DMS 273 treated with DMSO at 0.1 percent for 48 hours (cell line): ENCODE measurements around the gene LRP1B.

ENCODE experiments used
- DNase-seq: peaks from one replicate; lab custom pipeline; 2025; lab: John Stamatoyannopoulos, UW

Gene LRP1B

GRCh38 chr2:142041105-142041504 is 89.7 kb downstream of the LRP1B start:
- DNase-seq, result no peak

GRCh38 chr2:142040556-142040955 is 90.3 kb downstream of the LRP1B start:
- DNase-seq, result no peak

- no peak for DNase-seq
Measured at GRCh38 chr2:142038826-142039225, 92.0 kb downstream of the LRP1B start.

- no peak for DNase-seq
Measured at GRCh38 chr2:142037744-142038143, 93.1 kb downstream of the LRP1B start.

- no peak for DNase-seq
Measured at GRCh38 chr2:142037066-142037465, 93.8 kb downstream of the LRP1B start.

- DNase-seq, result no peak
Measured at GRCh38 chr2:142033393-142033792, 97.4 kb downstream of the LRP1B start.

GRCh38 chr2:142031656-142032055 is 99.2 kb downstream of the LRP1B start:
- no peak for DNase-seq

- DNase-seq, result no peak
Measured at GRCh38 chr2:142030735-142031134, 100.1 kb downstream of the LRP1B start.

GRCh38 chr2:142029974-142030373 is 100.8 kb downstream of the LRP1B start:
- DNase-seq, result no peak

- no peak for DNase-seq
Measured at GRCh38 chr2:142025394-142025793, 105.4 kb downstream of the LRP1B start.

- no peak for DNase-seq
Measured at GRCh38 chr2:142020368-142020767, 110.4 kb downstream of the LRP1B start.

- DNase-seq, result no peak
Measured at GRCh38 chr2:142014536-142014935, 116.3 kb downstream of the LRP1B start.

- DNase-seq, result no peak
Measured at GRCh38 chr2:142012797-142013196, 118.0 kb downstream of the LRP1B start.

GRCh38 chr2:142010477-142011270 is 120.1 kb downstream of the LRP1B start:
- no peak for DNase-seq

- no peak for DNase-seq
Measured at GRCh38 chr2:142008135-142008744, 122.6 kb downstream of the LRP1B start.

- DNase-seq, result no peak
Measured at GRCh38 chr2:141994066-141994465, 136.8 kb downstream of the LRP1B start.

GRCh38 chr2:141992695-141993094 is 138.1 kb downstream of the LRP1B start:
- no peak for DNase-seq

- DNase-seq, result no peak
Measured at GRCh38 chr2:141968433-141968832, 162.4 kb downstream of the LRP1B start.

- DNase-seq, result no peak
Measured at GRCh38 chr2:141967980-141968379, 162.8 kb downstream of the LRP1B start.

- no peak for DNase-seq
Measured at GRCh38 chr2:141967503-141967902, 163.3 kb downstream of the LRP1B start.

GRCh38 chr2:141959941-141960340 is 170.9 kb downstream of the LRP1B start:
- DNase-seq, result no peak

- DNase-seq, result no peak
Measured at GRCh38 chr2:141959016-141959415, 171.8 kb downstream of the LRP1B start.

GRCh38 chr2:141957827-141958450 is 172.9 kb downstream of the LRP1B start:
- DNase-seq, result no peak
